Measurements from ENCODE around the gene SLC6A6.

The SLC6A6 gene

GRCh38 chr3:14372587-14372986 lies 29.8 kb upstream of the SLC6A6 start:
- DNase-seq (ENCODE audit: low spot score), result no peak

GRCh38 chr3:14373753-14374376 lies 28.5 kb upstream of the SLC6A6 start:
- DNase-seq (ENCODE audit: low spot score), result no peak

- DNase-seq (ENCODE audit: low spot score), result no peak
These were observed 27.9 kb upstream of the SLC6A6 start for GRCh38 chr3:14374444-14374883.

GRCh38 chr3:14375192-14375591 lies 27.2 kb upstream of the SLC6A6 start:
- DNase-seq (ENCODE audit: low spot score), result no peak

GRCh38 chr3:14376348-14377043 lies 25.9 kb upstream of the SLC6A6 start:
- DNase-seq (ENCODE audit: low spot score), result no peak

- no peak for DNase-seq (ENCODE audit: low spot score)
These were observed 25.2 kb upstream of the SLC6A6 start for GRCh38 chr3:14377044-14377837.

- no peak for DNase-seq (ENCODE audit: low spot score)
These were observed 24.6 kb upstream of the SLC6A6 start for GRCh38 chr3:14377838-14378169.

- no peak for DNase-seq (ENCODE audit: low spot score)
These were observed 24.0 kb upstream of the SLC6A6 start for GRCh38 chr3:14378415-14378814.

GRCh38 chr3:14379843-14380242 lies 22.6 kb upstream of the SLC6A6 start:
- DNase-seq (ENCODE audit: low spot score), result no peak

- no peak for DNase-seq (ENCODE audit: low spot score)
These were observed 16.2 kb upstream of the SLC6A6 start for GRCh38 chr3:14386254-14386653.

- DNase-seq (ENCODE audit: low spot score), result no peak
These were observed 14.2 kb upstream of the SLC6A6 start for GRCh38 chr3:14388201-14388600.

- no peak for DNase-seq (ENCODE audit: low spot score)
These were observed 13.2 kb upstream of the SLC6A6 start for GRCh38 chr3:14389166-14389606.

- DNase-seq (ENCODE audit: low spot score), result no peak
These were observed 12.7 kb upstream of the SLC6A6 start for GRCh38 chr3:14389716-14390115.

GRCh38 chr3:14391033-14391432 lies 11.4 kb upstream of the SLC6A6 start:
- no peak for DNase-seq (ENCODE audit: low spot score)

- no peak for DNase-seq (ENCODE audit: low spot score)
These were observed 10.2 kb upstream of the SLC6A6 start for GRCh38 chr3:14392231-14392630.

- DNase-seq (ENCODE audit: low spot score), result no peak
These were observed 9.5 kb upstream of the SLC6A6 start for GRCh38 chr3:14392803-14393319.

GRCh38 chr3:14393440-14394106 lies 8.8 kb upstream of the SLC6A6 start:
- no peak for DNase-seq (ENCODE audit: low spot score)

GRCh38 chr3:14396031-14396692 lies 6.2 kb upstream of the SLC6A6 start:
- DNase-seq (ENCODE audit: low spot score), result no peak

- no peak for DNase-seq (ENCODE audit: low spot score)
These were observed 5.4 kb upstream of the SLC6A6 start for GRCh38 chr3:14397046-14397445.

- no peak for DNase-seq (ENCODE audit: low spot score)
These were observed 4.9 kb upstream of the SLC6A6 start for GRCh38 chr3:14397531-14397930.

- DNase-seq (ENCODE audit: low spot score), result no peak
These were observed 4.2 kb upstream of the SLC6A6 start for GRCh38 chr3:14397940-14398796.
